ENCODE data around the gene CDH8. TPM values are rescaled to one million over a fixed set of nuclear protein-coding genes. Genes with fewer than 3 reads are reported as not detected.

Gene CDH8
- total RNA-seq, 1 donor from 2014 or later, result not detected

DNA sequence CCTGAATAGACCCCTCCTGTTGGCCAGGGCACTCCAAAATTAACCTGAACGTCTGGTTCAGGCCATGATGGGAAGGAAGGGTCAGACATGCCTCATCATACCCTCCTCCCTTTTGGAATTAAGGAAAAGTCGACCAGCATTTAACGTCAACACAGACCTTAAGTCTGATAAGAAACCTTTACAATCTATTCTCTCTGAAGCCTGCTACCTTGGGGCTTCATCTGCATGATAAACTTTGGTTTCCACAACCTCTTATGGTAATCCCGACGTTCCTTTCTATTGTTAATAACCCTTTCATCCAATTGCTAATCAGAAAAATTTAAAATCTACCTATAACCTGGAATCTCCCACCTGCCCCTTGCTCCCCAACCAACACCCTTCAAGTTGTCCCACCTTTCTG lies 358.5 kb downstream of the CDH8 start:
- no peak for DNase-seq (ENCODE audit: low spot score)
- no peak overlapping the region for H3K27ac Mint-ChIP-seq
- no peaks in the 10 kb centered on the region for H3K36me3 Mint-ChIP-seq (ENCODE audit: low read depth)
- H3K4me3 Mint-ChIP-seq (ENCODE audit: low read depth), result no peak overlapping the region
- H3K27me3 Mint-ChIP-seq (ENCODE audit: low read depth), result no peaks in the 10 kb centered on the region
- H3K9me3 Mint-ChIP-seq, result peaks cover 49% of the 10 kb centered on the region
- no peaks in the 10 kb centered on the region for H3K4me1 Mint-ChIP-seq (ENCODE audit: low read depth)
- intact Hi-C loops (cut with micrococcal nuclease), result no loop called here

DNA sequence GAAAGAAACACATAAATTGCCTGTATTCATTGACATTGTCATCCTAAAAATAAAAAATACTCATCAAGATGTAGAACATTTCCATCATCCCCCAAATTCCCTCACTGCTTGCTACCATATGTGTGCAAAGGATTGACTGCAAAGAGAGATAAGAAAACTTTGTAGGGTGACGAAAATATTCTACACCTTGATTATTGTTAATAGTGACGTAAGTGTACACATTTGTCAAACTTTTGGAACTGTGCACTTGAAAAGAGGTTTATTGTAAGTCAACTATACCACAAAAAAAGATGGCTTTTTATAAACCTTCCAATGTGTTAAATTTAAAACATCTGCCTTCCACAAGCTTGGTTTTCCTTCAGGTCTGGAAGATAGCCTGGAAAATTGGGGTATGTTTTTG lies 359.5 kb downstream of the CDH8 start:
- intact Hi-C loops (cut with micrococcal nuclease), result no loop called here
- Mint-ChIP-seq H3K27ac (no peak overlapping the region), H3K36me3 (ENCODE audit: low read depth) (no peaks in the 10 kb centered on the region)

DNA sequence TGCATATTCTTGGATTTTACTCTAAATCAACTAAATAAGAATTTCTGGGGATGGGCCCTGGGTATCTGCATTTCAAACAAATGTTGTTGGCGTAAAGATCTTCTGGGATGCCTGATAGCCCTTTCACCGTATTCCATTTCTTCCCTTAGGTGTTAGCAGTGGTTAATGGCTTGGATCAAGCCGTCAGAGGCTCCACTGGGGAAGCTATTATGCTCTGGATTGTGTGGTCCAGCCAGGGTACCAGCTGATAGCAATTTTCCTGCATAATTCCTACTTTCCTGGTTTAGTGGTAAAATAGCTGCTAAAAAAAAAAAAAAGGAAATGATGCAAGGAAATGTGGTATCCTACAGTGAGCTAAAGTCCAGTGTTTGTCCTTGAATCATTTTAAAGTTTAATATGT lies 365.1 kb downstream of the CDH8 start:
- Mint-ChIP-seq H3K4me1 (ENCODE audit: low read depth) (no peaks in the 10 kb centered on the region), H3K4me3 (ENCODE audit: low read depth) (no peak overlapping the region), H3K9me3 (peaks cover 42% of the 10 kb centered on the region), H3K36me3 (ENCODE audit: low read depth) (no peaks in the 10 kb centered on the region), H3K27me3 (ENCODE audit: low read depth) (no peaks in the 10 kb centered on the region), H3K27ac (no peak overlapping the region)
- no peak for DNase-seq (ENCODE audit: low spot score)
- intact Hi-C loops (cut with micrococcal nuclease), result no loop called here

More for the DNA sequence above, 359.5 kb downstream of the CDH8 start:
- H3K27me3 Mint-ChIP-seq (ENCODE audit: low read depth), result no peaks in the 10 kb centered on the region
- DNase-seq (ENCODE audit: low spot score), result no peak
- peaks cover 49% of the 10 kb centered on the region for H3K9me3 Mint-ChIP-seq
- H3K4me3 Mint-ChIP-seq (ENCODE audit: low read depth), result no peak overlapping the region
- no peaks in the 10 kb centered on the region for H3K4me1 Mint-ChIP-seq (ENCODE audit: low read depth)

DNA sequence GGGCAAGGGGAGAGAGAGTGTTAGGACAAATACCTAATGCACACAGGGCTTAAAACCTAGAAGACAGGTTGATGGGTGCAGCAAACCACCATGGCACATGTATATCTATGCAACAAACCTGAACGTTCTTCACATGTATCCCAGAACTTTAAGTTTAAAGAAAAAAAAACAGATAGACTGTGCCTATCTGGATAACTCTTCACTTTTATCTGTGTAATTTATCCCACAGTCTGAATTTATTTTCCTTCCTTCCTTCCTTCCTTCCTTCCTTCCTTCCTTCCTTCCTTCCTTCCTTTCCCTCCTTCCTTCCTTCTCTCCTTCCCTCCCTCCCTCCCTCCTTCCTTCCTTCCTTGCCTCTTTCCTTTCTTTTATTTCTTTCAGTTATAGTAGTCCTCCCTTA lies 370.7 kb downstream of the CDH8 start:
- H3K27me3 Mint-ChIP-seq (ENCODE audit: low read depth), result no peaks in the 10 kb centered on the region
- no peak for DNase-seq (ENCODE audit: low spot score)
- intact Hi-C loops (cut with micrococcal nuclease), result no loop called here
- peaks cover 59% of the 10 kb centered on the region for H3K9me3 Mint-ChIP-seq
- H3K27ac Mint-ChIP-seq, result no peak overlapping the region
- H3K4me1 Mint-ChIP-seq (ENCODE audit: low read depth), result no peaks in the 10 kb centered on the region
- no peak overlapping the region for H3K4me3 Mint-ChIP-seq (ENCODE audit: low read depth)
- H3K36me3 Mint-ChIP-seq (ENCODE audit: low read depth), result no peaks in the 10 kb centered on the region

DNA sequence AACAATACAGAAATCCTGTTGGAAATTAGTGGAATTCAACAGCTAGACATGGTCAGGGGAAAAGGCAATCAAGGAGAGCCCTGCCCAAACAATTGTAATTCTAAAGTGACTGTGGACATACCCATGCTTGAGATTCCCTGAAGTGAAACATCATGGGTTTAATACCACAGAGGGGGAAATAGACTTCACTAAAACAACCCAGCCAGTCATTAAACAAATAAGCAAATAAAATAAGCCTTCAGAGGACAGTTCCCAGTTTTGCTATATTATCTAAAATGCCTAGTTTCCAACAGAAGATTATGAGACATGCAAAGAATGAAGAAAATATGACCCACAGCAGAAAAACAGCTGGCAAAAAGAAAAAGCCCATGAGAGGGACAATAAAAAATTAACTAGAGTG lies 376.3 kb downstream of the CDH8 start:
- Mint-ChIP-seq H3K36me3 (ENCODE audit: low read depth) (no peaks in the 10 kb centered on the region), H3K27me3 (ENCODE audit: low read depth) (no peaks in the 10 kb centered on the region), H3K9me3 (peaks cover 52% of the 10 kb centered on the region), H3K27ac (no peak overlapping the region), H3K4me3 (ENCODE audit: low read depth) (no peak overlapping the region), H3K4me1 (ENCODE audit: low read depth) (no peaks in the 10 kb centered on the region)
- intact Hi-C loops (cut with micrococcal nuclease), result no loop called here
- no peak for DNase-seq (ENCODE audit: low spot score)

DNA sequence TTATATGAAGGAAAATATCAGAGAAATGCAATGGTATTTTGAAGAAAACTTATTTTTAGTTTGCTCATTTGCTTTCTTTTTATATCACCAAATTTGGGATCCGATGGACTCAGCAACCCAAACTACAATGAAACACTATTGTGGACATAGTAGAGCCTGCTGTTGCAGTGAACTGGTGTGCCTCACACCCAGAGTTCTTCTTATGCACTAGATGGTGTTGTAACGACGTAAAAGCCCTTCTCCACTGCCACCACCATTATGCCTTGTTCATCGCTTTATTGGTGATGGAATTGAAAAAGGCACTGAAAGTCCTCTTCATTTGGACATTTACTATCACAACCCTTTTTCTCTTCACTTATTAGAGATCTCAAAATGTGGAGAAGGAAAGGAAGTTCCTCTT lies 381.3 kb downstream of the CDH8 start:
- intact Hi-C loops (cut with micrococcal nuclease), result no loop called here
- Mint-ChIP-seq H3K27me3 (ENCODE audit: low read depth) (no peaks in the 10 kb centered on the region), H3K36me3 (ENCODE audit: low read depth) (no peaks in the 10 kb centered on the region), H3K27ac (no peak overlapping the region), H3K4me1 (ENCODE audit: low read depth) (no peaks in the 10 kb centered on the region), H3K4me3 (ENCODE audit: low read depth) (no peak overlapping the region), H3K9me3 (peaks cover 39% of the 10 kb centered on the region)
- no peak for DNase-seq (ENCODE audit: low spot score)

DNA sequence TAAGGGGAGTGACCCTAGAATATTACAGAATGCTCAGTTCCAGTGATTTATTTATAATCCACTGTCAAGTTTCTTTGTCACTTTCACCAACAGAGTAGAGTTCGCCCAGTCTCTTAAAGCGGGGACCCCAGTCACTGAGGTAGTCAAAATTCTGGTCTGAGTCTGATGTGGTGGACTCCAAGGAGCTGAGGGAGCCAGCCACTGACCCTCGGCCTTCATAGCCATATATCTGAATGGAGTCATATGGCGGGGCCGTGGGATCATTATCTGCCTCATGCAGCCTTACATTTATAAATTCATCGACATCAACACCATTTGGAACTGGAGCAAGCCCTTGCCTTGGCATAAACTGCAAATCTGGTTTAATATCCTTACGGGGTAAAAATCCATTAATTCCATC lies 382.7 kb downstream of the CDH8 start:
- Mint-ChIP-seq H3K27me3 (ENCODE audit: low read depth) (no peaks in the 10 kb centered on the region), H3K4me1 (ENCODE audit: low read depth) (no peaks in the 10 kb centered on the region), H3K36me3 (ENCODE audit: low read depth) (no peaks in the 10 kb centered on the region), H3K4me3 (ENCODE audit: low read depth) (no peak overlapping the region), H3K27ac (no peak overlapping the region), H3K9me3 (peaks cover 36% of the 10 kb centered on the region)
- DNase-seq (ENCODE audit: low spot score), result no peak
- intact Hi-C loops (cut with micrococcal nuclease), result no loop called here

DNA sequence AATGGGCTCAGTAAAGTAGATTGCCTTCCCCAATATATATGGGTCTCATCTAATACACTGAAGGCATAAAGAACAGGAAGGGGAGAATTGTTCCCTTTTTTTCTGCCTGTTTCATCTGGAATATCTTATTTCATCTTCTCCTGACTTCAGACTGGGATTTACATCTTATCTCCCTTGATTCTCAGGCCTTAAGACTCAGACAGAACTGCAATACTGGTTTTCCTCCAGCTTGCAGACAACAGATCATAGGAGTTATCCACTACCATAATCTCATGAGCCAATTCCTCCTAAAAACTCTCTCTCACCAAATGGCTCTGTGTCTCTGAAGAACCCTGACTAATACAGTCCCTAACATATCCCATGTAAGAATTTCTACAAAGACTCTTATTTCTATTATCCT lies 390.7 kb downstream of the CDH8 start:
- H3K36me3 Mint-ChIP-seq (ENCODE audit: low read depth), result no peaks in the 10 kb centered on the region
- H3K9me3 Mint-ChIP-seq, result peaks cover 48% of the 10 kb centered on the region
- intact Hi-C loops (cut with micrococcal nuclease), result no loop called here
- H3K4me3 Mint-ChIP-seq (ENCODE audit: low read depth), result no peak overlapping the region
- DNase-seq (ENCODE audit: low spot score), result no peak
- H3K27me3 Mint-ChIP-seq (ENCODE audit: low read depth), result no peaks in the 10 kb centered on the region
- no peaks in the 10 kb centered on the region for H3K4me1 Mint-ChIP-seq (ENCODE audit: low read depth)
- no peak overlapping the region for H3K27ac Mint-ChIP-seq

DNA sequence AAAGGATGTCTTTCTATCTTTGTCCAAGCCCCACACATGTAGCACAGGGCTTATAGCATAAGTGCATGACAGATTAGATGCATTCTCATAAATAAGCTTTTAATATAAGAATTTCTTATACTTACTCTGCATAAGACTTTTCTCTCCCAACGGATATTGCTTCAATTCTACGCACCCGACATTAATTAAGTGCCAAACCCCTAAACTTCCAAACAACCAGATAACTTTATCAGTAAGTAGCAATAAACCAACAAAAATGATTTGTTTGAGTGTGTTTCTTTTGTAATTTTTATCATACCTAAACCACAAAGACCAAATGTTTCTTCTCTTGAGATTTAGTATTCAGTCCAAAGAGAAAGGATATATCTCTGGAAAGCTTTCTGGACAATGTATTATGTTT lies 391.5 kb downstream of the CDH8 start:
- Mint-ChIP-seq H3K9me3 (peaks cover 44% of the 10 kb centered on the region), H3K4me3 (ENCODE audit: low read depth) (no peak overlapping the region), H3K36me3 (ENCODE audit: low read depth) (no peaks in the 10 kb centered on the region), H3K4me1 (ENCODE audit: low read depth) (no peaks in the 10 kb centered on the region), H3K27ac (no peak overlapping the region), H3K27me3 (ENCODE audit: low read depth) (no peaks in the 10 kb centered on the region)
- DNase-seq (ENCODE audit: low spot score), result no peak
- intact Hi-C loops (cut with micrococcal nuclease), result no loop called here

DNA sequence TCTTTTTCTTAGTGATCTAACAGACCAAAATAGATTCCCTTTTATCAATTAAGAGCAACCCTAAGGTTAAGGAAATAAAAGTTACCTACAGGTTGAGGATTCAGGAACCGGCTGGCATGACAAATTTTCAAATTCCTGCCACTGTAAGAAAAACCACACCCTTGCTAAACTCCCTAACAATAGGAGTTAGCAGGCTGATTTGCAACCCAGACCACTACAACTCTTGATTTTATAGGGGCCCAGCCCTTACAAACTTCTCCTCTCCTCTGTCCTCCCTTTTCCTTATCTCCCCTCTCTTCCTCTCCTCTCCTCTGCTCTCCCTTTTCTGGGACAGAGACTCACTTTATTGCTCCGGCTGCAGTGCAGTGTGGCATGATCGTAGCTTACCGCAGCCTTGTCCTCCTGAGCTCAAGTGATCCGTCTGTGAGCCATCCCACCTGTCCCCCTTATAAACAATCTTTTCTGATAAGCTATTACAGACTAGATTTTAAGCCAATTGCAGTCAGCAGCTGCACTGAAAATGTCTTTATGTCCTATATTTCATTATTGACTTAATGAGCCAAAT lies 418.9 kb downstream of the CDH8 start:
- Mint-ChIP-seq H3K36me3 (ENCODE audit: low read depth) (no peaks in the 10 kb centered on the region), H3K9me3 (peaks cover 27% of the 10 kb centered on the region), H3K27ac (no peak overlapping the region), H3K4me1 (ENCODE audit: low read depth) (no peaks in the 10 kb centered on the region), H3K27me3 (ENCODE audit: low read depth) (no peaks in the 10 kb centered on the region), H3K4me3 (ENCODE audit: low read depth) (no peak overlapping the region)
- intact Hi-C loops (cut with micrococcal nuclease), result no loop called here
- DNase-seq (ENCODE audit: low spot score), result no peak

DNA sequence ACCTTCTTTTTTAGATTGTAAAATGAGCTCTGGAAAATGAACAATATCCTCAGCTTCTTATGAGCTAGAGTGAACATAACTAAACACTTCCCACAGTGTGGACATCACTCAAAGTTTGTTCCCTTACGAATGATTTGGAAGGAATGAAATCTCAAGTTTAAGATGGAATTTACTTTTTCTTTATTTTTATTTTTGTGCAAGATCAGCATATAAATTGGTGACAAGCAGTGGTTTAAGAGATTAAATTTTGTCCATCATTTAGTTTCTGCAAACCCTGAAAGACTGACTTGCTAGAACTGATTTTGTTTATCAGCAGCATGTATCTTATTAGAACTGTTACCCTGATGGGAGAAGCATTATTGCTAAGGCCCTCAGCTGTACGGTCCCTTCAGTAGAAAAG lies 420.1 kb downstream of the CDH8 start:
- no peaks in the 10 kb centered on the region for H3K36me3 Mint-ChIP-seq (ENCODE audit: low read depth)
- peaks cover 31% of the 10 kb centered on the region for H3K9me3 Mint-ChIP-seq
- intact Hi-C loops (cut with micrococcal nuclease), result no loop called here
- H3K27me3 Mint-ChIP-seq (ENCODE audit: low read depth), result no peaks in the 10 kb centered on the region
- no peaks in the 10 kb centered on the region for H3K4me1 Mint-ChIP-seq (ENCODE audit: low read depth)
- DNase-seq (ENCODE audit: low spot score), result no peak
- H3K4me3 Mint-ChIP-seq (ENCODE audit: low read depth), result no peak overlapping the region
- H3K27ac Mint-ChIP-seq, result no peak overlapping the region

DNA sequence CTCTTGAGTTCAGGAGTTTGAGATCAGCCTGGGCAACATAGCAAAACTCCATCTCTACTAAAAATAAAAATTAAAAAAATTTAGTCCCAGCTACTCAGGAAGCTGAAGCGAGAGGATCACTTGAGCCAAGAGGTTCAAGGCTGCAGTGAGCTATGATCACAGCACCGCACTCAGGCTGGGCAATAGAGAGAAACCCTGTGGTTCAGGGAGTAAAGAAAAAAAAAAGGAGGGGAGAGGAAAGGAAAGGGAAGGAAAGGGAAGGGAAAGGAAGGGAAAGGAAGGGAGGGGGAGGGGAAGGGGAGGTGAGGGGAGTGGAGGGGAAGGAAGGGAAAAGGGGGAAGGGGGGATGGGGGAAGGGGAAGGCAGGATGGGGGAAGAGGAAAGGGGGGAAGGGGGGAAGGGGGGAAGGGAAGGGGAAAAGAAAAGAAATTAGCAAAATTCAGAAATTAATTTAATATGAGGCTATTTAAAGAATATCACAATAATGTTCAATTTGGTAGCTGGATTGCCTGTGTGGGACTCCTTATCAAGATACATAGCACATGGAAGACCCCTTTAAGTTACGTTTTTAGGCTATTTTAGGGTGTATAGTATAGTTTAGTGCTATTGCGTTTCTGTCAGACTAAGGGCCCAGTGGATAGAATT lies 424.3 kb downstream of the CDH8 start:
- no peak for DNase-seq (ENCODE audit: low spot score)
- H3K36me3 Mint-ChIP-seq (ENCODE audit: low read depth), result no peaks in the 10 kb centered on the region
- H3K27ac Mint-ChIP-seq, result no peak overlapping the region
- H3K27me3 Mint-ChIP-seq (ENCODE audit: low read depth), result no peaks in the 10 kb centered on the region
- peaks cover 35% of the 10 kb centered on the region for H3K9me3 Mint-ChIP-seq
- no peak overlapping the region for H3K4me3 Mint-ChIP-seq (ENCODE audit: low read depth)
- intact Hi-C loops (cut with micrococcal nuclease), result no loop called here
- H3K4me1 Mint-ChIP-seq (ENCODE audit: low read depth), result no peaks in the 10 kb centered on the region

DNA sequence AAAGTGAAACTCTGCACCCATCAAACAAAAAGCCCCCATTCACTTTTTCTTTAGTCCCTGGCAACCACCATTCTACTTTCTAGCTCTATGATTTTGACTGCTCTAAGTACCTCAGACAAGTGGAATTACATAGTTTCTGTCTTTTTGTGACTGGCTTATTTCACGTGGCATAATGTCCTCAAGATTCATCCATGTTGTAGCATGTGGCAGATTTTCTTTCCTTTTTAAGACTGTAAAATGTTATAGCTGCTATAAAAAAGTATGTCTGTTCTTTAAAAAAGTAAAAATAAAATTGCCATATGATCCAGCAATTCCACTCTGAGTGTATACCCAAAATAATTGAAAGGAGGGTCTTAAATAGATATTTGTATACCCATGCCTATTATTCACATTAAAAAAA lies 429.7 kb downstream of the CDH8 start:
- DNase-seq (ENCODE audit: low spot score), result no peak
- Mint-ChIP-seq H3K4me1 (ENCODE audit: low read depth) (no peaks in the 10 kb centered on the region), H3K27me3 (ENCODE audit: low read depth) (no peaks in the 10 kb centered on the region), H3K27ac (no peak overlapping the region), H3K4me3 (ENCODE audit: low read depth) (no peak overlapping the region), H3K36me3 (ENCODE audit: low read depth) (no peaks in the 10 kb centered on the region), H3K9me3 (peaks cover 65% of the 10 kb centered on the region)
- intact Hi-C loops (cut with micrococcal nuclease), result no loop called here
